Measurements from ENCODE around the gene EPC2. TPM values are rescaled to one million over a fixed set of nuclear protein-coding genes. Genes with fewer than 3 reads are reported as not detected.

Gene EPC2
- total RNA-seq, 1 donor from 2014 or later = 24.2 TPM

DNA sequence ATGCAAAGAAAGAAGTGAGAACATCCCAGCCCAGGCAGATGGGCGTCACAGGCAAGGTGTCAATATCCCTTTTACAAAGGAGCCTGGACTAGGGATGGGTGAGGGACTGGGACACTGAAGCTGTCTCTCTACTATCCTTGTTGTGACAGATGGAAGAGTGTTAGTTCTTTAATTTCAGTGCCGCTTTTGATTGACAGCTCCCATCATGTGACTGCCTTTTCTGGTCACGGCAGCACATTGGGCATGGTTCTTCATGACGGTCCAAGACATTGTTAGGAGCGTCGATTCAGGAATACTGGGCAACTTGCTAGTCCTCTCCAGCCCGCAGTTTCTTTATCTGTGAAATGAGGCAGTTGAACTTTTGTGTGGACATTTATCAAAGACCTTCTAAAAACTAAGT is 188.1 kb downstream of the EPC2 start:
- DNase-seq (no peak), ATAC-seq (no peak)
- intact Hi-C loops (cut with micrococcal nuclease) = no loop called here

Other genes starting within 250 kb of the EPC2 start
- 0.52 TPM for gene KIF5C, start 230.5 kb downstream of the EPC2 start, total RNA-seq